ENCODE measurements around the gene POLN.

Gene POLN

DNA sequence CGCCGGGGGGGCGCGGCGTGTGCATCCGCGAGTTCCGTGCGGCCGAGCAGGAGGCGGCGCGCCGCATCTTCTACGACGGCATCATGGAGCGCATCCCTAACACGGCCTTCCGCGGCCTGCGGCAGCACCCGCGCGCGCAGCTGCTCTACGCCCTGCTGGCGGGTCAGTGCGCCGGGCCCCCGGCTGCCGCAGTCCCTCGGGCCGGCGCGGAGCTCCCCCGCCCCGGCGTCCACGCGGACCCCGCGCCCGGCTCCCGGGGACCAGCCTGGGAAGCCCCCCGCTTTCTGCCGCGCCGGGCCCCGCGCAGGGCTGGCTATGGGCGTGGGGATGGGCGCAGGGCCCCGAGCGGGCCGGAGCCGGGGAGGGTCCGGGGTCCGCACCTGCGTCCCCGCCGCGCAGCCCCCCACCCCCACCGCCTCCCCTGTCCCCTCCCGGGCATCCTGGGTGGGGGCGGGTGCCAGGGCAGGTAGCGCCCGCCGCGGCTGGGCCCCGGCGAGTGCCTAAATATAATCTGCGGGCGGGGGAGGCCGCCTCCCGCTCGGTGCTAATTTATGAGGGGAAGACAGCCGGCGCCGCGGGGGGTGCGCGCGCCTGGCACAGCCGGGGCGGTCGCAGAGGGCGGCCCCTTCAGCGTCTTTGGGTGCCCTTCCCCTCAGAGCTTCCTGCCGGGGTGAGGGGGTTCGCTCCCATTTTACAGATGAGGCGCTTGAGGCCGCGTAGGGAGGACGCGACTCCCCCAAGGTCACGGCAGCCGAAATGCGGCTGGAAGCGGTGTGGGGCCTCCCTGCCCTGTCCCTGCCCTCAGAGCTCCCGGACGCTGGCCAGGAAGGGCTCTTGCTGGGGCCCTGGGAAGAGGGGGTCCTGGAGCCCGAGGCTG, 182.0 kb downstream of the POLN start:
- no peak for DNase-seq (ENCODE audit: low read depth in 2 of 2)

DNA sequence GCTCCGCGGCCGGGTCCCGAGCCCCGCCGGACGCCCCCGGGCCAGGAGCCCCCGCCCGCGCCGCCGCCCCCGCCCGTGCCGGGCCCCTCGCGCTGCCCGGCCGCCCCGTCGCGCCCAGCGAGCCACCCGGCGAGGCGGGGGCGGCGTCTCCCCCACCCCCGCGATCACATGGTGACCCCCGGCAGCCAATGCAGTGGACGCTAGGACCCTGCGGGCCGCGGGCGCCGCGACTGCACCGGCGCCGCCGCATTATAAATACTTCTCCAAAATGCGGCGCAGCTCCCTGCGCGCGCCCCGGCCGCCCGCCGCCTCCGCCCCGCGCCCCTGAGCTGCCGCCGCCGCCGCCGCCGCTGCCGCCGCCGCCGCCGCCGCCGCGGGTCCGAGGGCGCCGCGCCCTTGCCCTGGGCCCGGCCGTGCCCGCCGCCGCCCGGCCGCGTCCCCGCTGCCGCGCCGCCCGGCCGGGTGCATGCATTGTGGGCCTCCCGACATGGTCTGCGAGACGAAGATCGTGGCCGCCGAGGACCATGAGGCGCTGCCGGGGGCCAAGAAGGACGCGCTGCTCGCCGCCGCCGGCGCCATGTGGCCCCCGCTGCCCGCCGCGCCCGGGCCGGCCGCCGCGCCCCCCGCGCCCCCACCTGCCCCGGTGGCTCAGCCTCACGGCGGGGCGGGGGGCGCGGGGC, 182.7 kb downstream of the POLN start, which contains the start of gene NAT8L:
TSS of gene NAT8L (plus strand) at position 282 of the 680 bp plus-strand sequence. CDS start at position 467, 185 bp downstream.
- DNase-seq (ENCODE audit: low read depth in 2 of 2) = no peak

DNA sequence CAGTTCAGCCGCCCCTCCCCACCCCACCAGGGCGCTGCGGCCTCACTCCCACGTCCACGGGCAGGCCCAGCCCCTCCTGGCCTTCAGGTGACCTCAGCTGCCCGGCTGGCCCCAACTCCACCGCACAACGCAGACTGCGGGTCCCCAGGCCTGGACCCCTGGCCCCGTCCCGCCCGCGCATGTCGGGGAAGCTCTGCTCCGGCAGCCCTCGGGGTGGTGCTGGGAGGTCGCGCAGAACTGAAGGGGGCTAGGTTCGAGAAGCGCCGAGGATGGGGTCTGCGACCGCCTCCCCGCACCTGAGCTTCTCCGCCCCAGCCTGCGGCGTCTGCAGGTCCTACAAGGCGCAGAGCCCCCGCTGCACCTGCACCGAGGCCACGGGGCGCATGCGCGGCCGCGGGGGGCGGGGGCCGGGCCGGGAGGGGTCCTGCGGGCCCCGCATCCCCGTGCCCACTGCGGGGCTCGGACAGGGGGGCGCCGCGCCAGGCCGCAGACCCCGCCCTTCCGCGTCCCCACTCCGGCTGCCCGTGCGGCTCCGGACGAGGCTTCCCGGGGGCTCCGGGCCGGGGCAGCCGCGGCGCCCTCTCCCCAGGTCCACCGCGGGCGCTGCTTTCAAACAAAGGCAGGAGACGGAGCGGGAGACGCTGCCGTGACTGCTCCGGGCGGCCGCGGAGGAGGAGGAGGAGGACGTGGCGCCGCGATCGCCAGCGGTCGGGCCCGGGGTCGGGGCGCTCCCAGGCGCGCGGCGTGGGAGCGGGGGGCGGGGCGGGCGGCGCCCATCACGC, 183.5 kb downstream of the POLN start:
- DNase-seq (ENCODE audit: low read depth in 2 of 2) = no peak

DNA sequence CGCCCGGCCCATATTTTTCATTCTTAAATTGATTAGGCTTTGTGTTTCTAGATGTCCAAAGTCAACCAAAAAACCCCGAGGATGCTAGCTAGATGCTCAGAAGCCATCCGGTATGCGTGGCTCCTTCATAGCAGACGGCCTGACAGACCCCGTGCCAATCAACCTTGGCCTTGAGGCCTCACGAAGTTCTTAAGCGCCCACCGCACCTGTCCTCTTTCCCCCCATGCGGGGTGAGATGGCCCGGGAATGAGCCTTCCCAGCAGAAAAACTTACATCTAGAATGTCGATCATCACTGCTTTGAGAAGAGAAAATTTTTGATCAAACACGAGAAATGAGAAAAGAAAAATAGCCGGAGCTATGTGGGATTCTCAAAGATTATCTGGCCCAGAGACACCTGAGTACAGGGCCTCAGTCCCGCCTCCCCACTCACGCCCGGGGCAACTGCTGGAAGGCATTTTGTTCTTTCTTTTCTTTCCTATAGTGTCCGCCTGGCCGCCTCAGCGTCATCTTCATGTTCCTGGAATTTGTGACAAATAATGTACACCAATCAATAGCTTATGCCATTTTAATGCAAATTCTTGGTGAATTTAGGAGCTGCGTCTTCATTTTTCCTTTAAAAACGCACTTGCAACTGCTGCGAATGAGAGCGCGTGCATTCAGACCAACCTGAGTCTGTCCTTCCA, 184.4 kb downstream of the POLN start:
- no peak for DNase-seq (ENCODE audit: low read depth in 2 of 2)

DNA sequence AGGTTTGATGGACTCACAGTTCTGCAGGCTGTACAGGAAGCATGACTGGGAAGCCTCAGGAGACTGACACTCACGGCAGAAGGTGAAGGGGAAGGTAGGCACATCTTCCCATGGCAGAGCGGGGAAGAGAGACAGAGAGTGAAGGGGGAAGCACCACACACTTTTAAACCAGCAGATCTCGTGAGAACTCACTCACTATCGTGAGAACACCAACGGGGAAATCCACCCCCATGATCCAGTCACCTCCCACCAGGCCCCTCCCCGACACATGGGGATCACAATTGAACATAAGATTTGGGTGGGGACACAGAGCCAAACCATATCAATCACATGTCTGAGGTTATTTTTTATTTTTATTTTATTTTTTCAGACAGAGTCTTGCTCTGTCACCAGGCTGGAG, 187.7 kb downstream of the POLN start:
- DNase-seq (ENCODE audit: low read depth in 2 of 2) = no peak

DNA sequence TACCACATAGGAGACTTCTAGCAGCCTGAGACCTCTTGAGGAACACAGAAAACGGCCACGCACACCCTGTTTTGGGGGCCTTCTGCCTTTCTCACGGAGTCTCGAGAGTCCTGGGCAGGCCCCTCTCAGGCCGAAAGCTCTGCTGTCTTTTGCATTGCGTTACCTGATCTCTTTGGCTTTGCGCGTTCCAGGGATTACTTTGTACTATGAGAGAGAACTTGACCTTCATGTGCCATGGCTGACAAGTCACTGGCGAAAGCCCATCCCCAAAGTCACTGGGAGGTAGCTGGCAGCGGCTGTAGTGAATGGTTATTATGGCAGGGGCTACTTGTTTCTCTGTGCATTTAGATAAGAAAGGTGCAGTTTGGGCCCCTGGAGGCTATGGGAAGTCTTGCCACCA, 190.8 kb downstream of the POLN start:
- no peak for DNase-seq (ENCODE audit: low read depth in 2 of 2)

DNA sequence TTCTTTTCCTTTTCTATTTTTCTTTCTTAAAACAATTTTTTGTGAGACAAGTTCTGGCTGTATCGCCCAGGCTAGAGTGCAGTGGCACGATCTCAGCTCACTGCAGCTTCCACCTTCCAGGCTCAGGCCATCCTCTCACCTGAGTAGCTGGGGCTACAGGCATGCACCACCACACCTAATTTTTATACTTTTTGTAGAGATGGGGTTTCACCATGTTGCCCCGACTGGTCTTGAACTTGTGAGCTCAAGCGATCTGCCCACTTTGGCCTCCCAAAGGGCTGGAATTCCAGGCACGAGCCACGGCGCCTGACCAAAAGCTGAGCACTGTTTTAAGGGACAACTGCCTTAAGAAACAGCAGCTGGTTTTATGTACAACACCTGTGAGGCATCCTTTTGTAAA, 192.1 kb downstream of the POLN start:
- DNase-seq (ENCODE audit: low read depth in 2 of 2) = no peak

DNA sequence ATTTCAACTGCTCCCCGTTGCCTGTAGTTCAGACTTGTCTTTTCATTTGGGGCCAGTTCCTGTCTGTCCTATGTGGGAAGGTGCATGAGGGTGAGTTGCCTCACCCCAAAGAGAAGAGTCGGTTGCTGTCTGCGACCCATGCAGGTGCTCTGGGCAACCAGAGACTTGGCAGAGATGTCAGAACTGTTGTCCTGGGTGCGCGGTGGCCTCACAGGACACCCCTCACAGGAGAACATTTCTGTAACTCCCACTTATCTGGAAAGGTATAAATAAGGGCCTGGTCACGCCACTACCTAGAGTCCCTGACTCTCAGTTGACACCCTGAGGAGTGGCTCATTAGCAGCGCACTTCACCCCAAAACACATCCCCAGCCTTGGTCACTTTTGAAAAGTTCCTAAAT, 192.5 kb downstream of the POLN start:
- no peak for DNase-seq (ENCODE audit: low read depth in 2 of 2)

DNA sequence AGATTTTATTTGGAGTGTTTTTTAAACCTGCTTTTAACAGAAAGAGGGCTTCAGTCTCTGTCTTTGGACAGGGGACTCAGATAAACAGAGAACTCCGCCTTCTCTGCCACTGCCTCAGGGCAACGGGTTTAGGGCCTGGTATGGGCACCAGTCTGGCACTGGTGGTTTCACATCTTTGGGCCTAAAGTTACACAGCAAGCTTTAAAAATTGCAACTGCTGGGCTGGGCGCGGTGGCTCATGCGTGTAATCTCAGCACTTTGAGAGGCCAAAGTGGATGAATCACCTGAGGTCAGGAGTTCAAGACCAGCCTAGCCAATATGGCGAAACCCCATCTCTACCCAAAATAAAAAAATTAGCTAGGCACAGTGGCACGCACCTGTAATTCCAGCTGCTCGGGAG, 193.1 kb downstream of the POLN start:
- no peak for DNase-seq (ENCODE audit: low read depth in 2 of 2)

DNA sequence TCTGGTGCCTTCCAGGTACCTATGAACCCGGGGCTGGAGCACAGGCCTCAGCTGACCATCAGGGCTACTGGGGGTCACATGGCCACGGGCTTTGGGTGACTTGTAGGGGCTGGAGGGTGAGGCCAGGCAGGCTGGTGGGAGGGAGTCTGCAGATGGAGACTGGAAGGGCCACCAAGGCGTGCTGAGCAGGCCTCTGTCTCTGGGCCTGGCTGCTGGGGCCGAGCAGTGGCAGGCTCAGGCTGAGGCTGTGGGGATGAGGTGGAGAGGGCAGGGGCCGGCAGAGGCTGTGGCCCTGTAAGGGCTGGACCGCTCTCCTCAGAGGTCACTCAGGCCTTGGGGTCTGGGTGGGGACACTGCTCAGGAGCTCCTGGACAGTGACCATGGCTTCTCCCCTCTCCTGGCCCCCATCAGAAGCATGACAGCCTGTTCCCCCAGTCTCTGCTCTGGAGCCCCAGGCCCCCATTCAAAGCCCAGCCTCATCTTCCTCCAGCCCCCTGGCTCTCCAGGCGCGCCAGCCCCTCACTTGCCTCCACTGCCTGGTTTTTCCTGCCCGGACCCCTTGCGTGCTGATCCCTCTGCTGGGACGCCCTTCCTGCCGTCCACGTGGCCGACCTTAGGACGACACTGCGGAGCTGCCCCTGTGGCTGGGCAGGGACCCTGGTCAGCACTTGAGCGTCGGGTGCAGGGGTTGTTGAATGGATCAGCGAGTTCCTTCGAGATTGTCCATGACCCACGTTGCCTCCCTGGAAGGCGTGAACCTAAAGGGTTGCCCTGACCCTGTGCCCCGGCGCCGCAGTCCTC, 193.9 kb downstream of the POLN start:
- no peak for DNase-seq (ENCODE audit: low read depth in 2 of 2)

DNA sequence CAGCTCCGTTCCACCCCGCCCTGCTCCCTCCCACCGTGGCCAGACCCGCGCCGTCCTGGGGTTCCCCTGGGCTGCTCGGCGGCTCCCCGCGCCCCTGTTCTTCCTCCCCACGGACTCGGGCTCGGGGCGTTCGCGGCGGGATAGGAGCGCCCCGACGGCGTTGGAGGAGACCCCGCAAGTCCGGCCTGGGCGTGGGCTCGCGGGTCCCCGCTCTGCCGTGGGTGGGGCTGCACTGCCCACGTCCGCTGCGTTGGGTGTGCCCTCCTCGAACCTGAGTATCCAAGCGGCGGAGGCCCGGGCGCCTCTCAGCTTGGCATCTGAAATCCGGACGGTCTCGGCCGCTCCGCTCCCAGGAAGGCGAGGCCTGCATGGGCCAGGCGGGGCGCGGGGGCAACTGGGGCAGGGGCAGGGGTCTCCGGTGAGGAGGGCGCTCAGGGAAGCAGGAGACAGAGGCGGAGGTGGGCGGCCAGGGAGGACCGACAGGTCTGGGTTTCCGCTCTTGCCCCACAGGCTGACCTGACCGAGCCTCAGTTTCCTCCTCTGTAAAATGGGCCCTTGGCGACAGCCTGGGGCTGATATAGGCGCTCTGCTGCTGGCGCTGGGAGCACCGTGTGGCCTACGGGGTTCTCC, 194.8 kb downstream of the POLN start:
- no peak for DNase-seq (ENCODE audit: low read depth in 2 of 2)

DNA sequence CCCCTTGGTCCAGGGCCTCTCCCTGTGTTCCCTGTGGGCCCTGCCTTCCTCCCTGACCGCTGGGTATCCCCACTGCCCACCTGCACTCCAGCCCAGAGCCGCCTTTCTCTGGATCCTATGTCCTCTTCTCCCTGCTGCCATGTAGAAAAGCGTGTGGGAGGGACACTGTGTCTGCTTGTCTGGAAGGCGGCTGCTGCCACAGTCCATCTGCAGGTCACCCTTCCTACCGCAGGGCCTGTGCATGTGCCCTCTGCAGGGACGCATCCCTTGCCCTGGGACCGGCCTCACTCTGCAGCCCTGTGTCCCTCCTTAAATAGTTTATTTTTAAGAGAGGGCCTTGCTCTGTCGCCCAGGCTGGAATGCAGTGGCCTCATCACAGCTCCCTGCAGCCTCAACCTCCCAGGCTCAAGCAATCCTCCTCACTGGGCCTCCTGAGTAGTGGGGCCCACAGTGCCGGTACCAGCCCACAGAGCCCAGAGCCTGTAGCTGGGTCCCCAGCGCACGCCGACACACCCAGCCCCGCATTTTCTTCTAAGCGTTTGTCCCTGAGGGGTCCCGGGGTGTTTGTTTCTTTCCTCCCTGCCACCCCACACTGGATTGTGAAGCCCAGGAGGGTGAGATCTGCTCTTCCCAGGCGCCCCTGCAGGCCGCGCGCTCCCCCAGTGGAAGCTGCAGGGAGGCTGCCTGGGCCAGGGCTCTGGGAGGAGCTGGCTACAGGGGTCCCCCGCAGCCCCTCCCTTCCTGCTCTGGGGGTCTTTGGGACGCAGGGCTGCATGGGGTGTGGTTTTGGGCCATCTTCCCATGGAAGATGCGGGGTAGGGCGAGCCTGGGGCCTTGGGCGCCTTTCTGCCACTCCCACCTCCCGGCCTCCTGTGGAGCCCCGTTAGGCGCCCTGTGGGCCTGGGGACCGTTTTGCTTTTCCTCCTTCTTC, 195.6 kb downstream of the POLN start:
- no peak for DNase-seq (ENCODE audit: low read depth in 2 of 2)

DNA sequence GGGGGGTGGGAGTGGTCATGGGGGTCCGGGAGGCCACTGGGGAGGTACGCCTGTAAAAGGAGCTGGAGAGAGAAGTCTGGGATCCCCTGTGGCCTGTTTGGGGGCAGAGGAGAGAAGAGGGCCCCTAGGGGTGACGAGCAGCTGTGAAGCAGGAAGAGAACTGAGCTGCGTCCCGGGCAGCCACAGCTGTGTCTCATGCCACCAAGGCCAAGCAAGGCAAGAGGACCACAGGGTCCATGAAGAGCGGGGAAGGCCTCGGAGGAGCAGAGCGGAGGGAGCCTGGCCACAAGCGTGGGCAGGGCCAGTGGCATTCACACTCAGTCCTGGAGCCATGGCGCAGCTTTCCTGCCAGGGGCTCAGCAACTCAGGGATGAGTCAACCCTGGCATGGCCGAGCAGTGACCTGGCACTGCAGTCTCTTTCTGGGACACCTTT, 196.4 kb downstream of the POLN start:
- DNase-seq (ENCODE audit: low read depth in 2 of 2) = no peak

DNA sequence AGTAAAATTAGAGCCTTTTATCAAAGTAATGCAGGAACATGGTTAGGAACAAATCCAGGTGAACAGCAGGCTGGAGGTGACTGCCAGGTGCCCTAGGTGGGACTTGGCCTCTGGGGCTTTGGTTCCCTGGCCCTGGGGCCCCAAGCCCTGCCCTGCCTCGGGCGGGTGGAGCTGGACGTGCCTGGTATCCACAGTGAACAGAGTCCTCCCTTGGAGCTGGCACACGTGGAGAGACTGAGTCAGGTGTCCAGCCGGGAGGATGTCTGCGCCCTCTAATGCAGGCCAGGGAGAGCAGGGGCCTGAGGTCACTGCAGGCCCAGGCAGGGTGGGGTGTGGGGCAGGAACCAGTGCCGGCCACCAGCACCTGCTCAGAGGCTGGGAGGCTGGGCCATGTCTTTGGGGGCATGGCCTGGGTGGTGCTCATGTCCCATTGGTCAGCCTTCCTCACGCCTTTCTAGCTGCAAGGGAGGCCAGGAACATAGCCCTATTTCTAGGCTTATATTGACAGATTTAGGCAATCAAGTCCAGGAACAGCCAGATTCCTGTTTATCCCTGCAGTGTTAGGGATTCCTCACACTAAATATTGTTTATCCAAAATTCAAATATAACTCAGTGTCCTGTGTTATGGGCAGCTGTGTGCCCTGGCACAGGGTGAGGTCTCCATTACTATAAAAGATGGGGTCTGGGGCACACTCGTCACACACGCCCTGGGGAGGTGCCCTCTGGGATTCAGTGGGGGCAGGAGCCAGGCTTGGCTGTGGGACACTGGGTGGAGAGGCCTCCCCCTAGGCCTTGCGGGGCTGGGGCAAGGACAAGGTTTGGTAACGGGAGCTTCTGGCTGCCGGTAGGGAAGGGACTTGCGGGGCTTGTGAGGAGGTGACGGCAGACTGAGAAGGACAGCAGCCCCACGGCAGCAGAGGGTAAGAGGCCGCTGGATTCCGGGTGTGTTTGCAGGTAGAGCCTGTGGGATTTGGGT, 197.1 kb downstream of the POLN start:
- no peak for DNase-seq (ENCODE audit: low read depth in 2 of 2)

DNA sequence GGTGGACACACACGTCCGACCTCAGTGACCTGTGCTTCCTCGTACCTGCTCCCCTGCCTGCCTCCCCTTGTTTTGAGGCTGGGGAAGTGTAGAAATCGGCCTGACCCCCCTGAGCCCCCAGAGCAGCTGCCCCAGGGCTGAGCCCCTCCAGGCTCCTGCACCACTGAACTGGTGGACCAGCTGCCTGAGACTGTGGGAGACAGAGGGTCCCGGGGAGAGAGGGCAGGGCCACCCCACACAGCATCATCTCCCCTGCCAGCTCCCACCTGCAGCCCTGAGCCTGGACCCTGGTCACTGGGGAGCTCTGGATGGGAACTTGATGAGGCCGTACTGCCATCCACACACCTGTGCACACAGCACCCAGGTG, 197.8 kb downstream of the POLN start:
- no peak for DNase-seq (ENCODE audit: low read depth in 2 of 2)

DNA sequence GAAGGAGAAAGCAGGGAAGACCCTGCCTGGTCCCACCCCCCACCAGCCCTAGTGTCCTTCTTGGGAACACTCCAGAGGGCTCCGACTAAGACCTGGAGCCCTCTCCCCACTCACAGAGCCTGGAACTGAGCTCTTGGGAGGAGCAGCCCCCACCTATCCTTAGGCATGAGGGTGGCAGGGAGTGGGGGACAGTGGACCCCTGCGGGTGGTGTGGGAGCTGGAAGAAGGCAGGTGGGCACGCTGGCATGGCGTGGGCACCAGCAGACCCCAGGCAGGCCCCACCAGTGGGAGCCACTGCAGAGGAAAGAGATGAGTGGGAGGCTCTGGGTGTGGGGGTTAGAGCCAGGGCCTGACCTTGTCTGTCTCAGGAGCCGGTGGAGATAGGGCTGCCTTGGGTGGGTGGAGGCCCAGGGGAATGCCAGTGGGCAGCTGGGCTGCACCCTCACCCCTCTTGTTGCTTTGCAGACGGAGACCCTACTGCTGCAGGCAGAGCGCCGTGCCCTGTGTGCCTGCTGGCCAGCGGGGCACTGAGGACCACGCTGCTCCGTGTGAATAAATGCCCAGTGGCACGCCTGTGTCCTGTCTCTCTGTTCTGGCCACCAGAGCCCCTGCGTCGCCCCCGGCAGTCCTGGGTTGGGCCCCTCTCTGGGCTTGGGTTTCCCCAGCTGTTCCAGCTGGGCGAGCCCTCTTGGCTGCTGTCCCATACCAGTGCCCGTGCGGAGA, 198.4 kb downstream of the POLN start:
- DNase-seq (ENCODE audit: low read depth in 2 of 2) = no peak

DNA sequence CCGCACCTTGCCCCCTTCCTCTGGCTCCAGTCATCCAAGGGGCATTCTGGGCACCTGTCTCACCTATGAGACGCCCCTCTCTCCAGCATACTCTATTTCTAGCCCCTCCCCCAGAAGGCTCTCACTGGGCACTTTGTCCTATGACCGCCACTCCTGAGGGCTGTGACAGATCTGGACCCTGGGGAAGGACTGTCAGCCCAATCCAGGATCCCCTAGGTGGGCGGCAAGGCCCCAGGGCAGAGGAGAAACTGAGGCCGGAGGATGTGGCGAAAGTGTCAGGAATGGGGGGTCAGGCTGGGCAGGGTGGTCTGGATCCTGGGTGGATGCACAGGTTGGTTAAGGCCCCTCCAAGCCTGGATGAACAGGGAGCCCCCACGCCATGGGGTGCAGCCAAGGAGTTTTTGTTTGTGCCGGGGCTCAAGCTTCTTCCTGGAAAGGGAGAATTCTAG, 198.9 kb downstream of the POLN start:
- DNase-seq (ENCODE audit: low read depth in 2 of 2) = no peak

Data from activated CD4-positive, alpha-beta T cell treated with anti-CD3 and anti-CD28 coated beads for 24 hours (primary cell).